HCT116 (cell line): ENCODE data around the gene FBXO31.

Source experiments
- ELF1 ChIP-seq: IDR thresholded peaks from 2 replicates; pipeline ENCODE4 v1.6.1; 2012; ENCODE audit warnings: low read depth, borderline replicate concordance
- EZH2 ChIP-seq: fragments of 200-600 bp; sonication (generic); IDR thresholded peaks from 2 replicates; pipeline ENCODE4 v1.6.1; 2017; ENCODE audit warnings: antibody characterized with exemption, mixed run types
- POLR2A ChIP-seq: IDR thresholded peaks from 2 replicates; pipeline ENCODE4 v1.7.0; 2011; ENCODE audit warnings: borderline replicate concordance; ENCODE audit not compliant: insufficient read depth, insufficient read length; ENCODE audit errors: extremely low read depth
- POLR2AphosphoS5 ChIP-seq: IDR thresholded peaks from 2 replicates; pipeline ENCODE4 v1.6.1; 2011; ENCODE audit warnings: mild to moderate bottlenecking, low read depth, low read length, moderate library complexity
- SRF ChIP-seq: IDR thresholded peaks from 2 replicates; pipeline ENCODE4 v1.6.1; 2012; ENCODE audit warnings: low read depth
- ZNF274 ChIP-seq: fragments of 200-500 bp; sonication (Bioruptor generic); IDR thresholded peaks from 2 replicates; pipeline ENCODE4 v1.6.1; 2014; ENCODE audit warnings: mild to moderate bottlenecking, low read depth, low read length, inconsistent platforms
- TF ChIP-seq, protein P1 (sequence below), 3 experiments: fragments of 200-600 bp in 1 of 3; sonication (generic) in 1 of 3; IDR thresholded peaks in 2 of 3; conservative IDR thresholded peaks in 1 of 3; 2 replicates each; pipeline ENCODE4 v1.5.1; 2012 to 2017; ENCODE audit warnings: low read depth in 2 of 3, low read length in 2 of 3, antibody characterized with exemption in 1 of 3, borderline replicate concordance in 1 of 3, control low read depth in 1 of 3, mild to moderate bottlenecking in 1 of 3, mixed read lengths in 1 of 3, mixed run types in 1 of 3, moderate library complexity in 1 of 3; ENCODE audit not compliant: insufficient read depth in 1 of 3

DNA sequence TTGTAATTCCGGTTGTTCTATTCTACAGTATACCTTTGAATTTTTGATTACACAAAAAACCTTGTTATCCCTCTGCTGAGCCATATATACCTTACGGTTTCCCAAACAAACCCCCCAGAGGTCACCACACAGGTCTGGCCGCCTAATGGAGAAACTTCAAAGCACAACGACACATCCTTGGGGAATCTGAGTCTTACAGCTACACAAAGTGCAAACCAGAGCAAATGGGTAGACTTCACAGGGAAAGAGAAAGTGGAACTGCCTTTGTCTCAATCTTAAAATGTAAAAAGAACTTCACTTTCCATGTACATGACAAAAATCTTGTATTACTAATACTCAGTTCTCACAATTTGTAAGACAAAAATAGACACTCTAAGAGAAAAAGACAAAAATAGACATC is 2.7 kb downstream of the FBXO31 start:
- TF ChIP-seq, protein P1, sequence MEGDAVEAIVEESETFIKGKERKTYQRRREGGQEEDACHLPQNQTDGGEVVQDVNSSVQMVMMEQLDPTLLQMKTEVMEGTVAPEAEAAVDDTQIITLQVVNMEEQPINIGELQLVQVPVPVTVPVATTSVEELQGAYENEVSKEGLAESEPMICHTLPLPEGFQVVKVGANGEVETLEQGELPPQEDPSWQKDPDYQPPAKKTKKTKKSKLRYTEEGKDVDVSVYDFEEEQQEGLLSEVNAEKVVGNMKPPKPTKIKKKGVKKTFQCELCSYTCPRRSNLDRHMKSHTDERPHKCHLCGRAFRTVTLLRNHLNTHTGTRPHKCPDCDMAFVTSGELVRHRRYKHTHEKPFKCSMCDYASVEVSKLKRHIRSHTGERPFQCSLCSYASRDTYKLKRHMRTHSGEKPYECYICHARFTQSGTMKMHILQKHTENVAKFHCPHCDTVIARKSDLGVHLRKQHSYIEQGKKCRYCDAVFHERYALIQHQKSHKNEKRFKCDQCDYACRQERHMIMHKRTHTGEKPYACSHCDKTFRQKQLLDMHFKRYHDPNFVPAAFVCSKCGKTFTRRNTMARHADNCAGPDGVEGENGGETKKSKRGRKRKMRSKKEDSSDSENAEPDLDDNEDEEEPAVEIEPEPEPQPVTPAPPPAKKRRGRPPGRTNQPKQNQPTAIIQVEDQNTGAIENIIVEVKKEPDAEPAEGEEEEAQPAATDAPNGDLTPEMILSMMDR (IDR thresholded peaks at IDR 0.05 in 2 of 3, conservative IDR thresholded peaks at IDR 0.05 in 1 of 3; ENCODE audit: borderline replicate concordance in 1 of 3, insufficient read depth in 1 of 3, low read depth in 2 of 3, low read length in 2 of 3) = no peak
- TF ChIP-seq POLR2AphosphoS5 (no peak), ELF1 (no peak), POLR2A (no peak), EZH2 (no peak), SRF (no peak), ZNF274 (no peak)
